Activated naive CD4-positive, alpha-beta T cell treated with anti-CD3 and anti-CD28 coated beads, Interleukin-2, amount 50 U/mL, for 72 hours (primary cell): ENCODE results near the gene EIF4B. TPM values are rescaled to one million over a fixed set of nuclear protein-coding genes. Genes with fewer than 3 reads are reported as not detected.

ENCODE experiments used
- ATAC-seq, 2 donors: fragments of 150-1000 bp; cut with Tn5 transposase; 2 replicates each; pipeline ENCODE4 v1.10.0; 2021; ENCODE audit warnings: mild to moderate bottlenecking in 2 of 2, moderate library complexity in 2 of 2
- DNase-seq, 2 donors: peaks; one replicate each; pipeline ENCODE4 v3.0.0; 2021 to 2022; ENCODE audit warnings: low spot score in 2 of 2
- H3K27ac Mint-ChIP-seq, 2 donors: one replicate each; pipeline ENCODE4 v1.8.0; 2022; ENCODE audit warnings: mild to moderate bottlenecking in 2 of 2, mixed read lengths in 2 of 2
- H3K36me3 Mint-ChIP-seq, 2 donors: one replicate each; pipeline ENCODE4 v1.8.0; 2022; ENCODE audit warnings: mixed read lengths in 2 of 2
- H3K9me3 Mint-ChIP-seq, 2 donors: one replicate each; pipeline ENCODE4 v1.8.0; 2022; ENCODE audit warnings: mixed read lengths in 2 of 2
- total RNA-seq, 2 donors: library from RNA; stranded (reverse); gene quantifications; one replicate each; pipeline ENCODE4 v1.2.3, GENCODE V29; 2022

Gene EIF4B
- total RNA-seq, 2 donors from 2014 or later: 637 to 1,013 TPM

DNA sequence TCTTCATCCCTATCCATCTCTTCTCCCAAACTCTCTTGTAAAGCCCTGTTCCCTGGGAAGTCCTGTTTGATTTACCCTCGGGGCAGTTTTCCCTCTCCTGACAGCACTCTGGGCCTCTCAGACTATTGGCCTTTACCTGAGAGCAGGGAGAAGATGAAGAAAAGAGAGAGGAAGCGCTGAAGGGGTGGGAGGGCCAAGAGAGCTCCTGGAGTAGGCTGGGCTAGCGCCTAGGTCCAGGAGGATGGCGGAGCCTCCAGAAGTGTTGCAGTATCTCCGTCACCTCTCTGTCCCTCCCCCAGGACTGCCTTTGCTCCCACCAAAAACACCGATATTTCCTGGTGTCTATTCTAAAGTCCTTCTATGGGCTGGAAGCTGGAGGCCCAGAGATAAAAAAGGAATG, 85.5 kb downstream of the EIF4B start:
- ATAC-seq: no peak
- H3K36me3 Mint-ChIP-seq: no peaks in the 10 kb centered on the region

More for the DNA sequence above, 85.5 kb downstream of the EIF4B start:
- DNase-seq: no peak
- Mint-ChIP-seq H3K27ac (no peak overlapping the region), H3K9me3 (no peaks in the 10 kb centered on the region)

Other genes with a start within 250 kb of the EIF4B start
- not detected for gene KRT76, start 229.1 kb upstream of the EIF4B start, total RNA-seq
- gene KRT3, start 210.3 kb upstream of the EIF4B start, total RNA-seq: under 1 TPM in 1 of 2 donors, not detected in 1; 0.09 TPM
- gene KRT4, start 192.3 kb upstream of the EIF4B start, total RNA-seq: not detected
- gene KRT79, start 172.1 kb upstream of the EIF4B start, total RNA-seq: under 1 TPM; 0.12 to 0.25 TPM
- not detected for gene KRT78, start 157.5 kb upstream of the EIF4B start, total RNA-seq
- under 1 TPM; 0.34 to 0.66 TPM for gene KRT8, start 101.4 kb upstream of the EIF4B start, total RNA-seq
- gene KRT18, start 57.3 kb upstream of the EIF4B start, total RNA-seq: 1 to 10 TPM; 7.7 to 8.5 TPM
- 1 to 10 TPM; 1.2 to 2.1 TPM for gene TNS2, start 43.6 kb downstream of the EIF4B start, total RNA-seq
- 10 to 100 TPM; 19.2 to 22.2 TPM for gene SPRYD3, start 72.9 kb downstream of the EIF4B start, total RNA-seq
- gene IGFBP6, start 91.2 kb downstream of the EIF4B start, total RNA-seq: 1 to 10 TPM; 1.5 to 3.6 TPM
- under 1 TPM; 0.35 to 0.59 TPM for gene SOAT2, start 97.0 kb downstream of the EIF4B start, total RNA-seq
- 10 to 100 TPM; 36.8 to 43.2 TPM for gene ZNF740, start 174.3 kb downstream of the EIF4B start, total RNA-seq
- gene CSAD, start 174.5 kb downstream of the EIF4B start, total RNA-seq: 10 to 100 TPM; 24.4 to 55.8 TPM
- gene ITGB7, start 200.8 kb downstream of the EIF4B start, total RNA-seq: 10 to 100 TPM; 71.4 to 76.3 TPM
- gene RARG, start 225.8 kb downstream of the EIF4B start, total RNA-seq: 10 to 100 TPM; 15.5 to 23.5 TPM